HFFc6 (cell line): ENCODE data around the gene AOPEP. TPM values are rescaled to one million over a fixed set of nuclear protein-coding genes. Genes with fewer than 3 reads are reported as not detected.
"Not testable (repeated sequence)": the region's sequence is repeated elsewhere in the genome, so short reads cannot be mapped to it uniquely, and the experiment has no call there.

Experiments
- DNase-seq: peaks from one replicate; pipeline ENCODE4 v3.0.0-alpha.2; 2018
- H3K27ac Mint-ChIP-seq: 2 replicates; pipeline ENCODE4 v1.8.0; 2020; ENCODE audit warnings: mild to moderate bottlenecking, mixed read lengths
- H3K27me3 Mint-ChIP-seq: 2 replicates; pipeline ENCODE4 v1.8.0; 2021; ENCODE audit warnings: mild to moderate bottlenecking, moderate library complexity, mixed read lengths; ENCODE audit not compliant: insufficient read depth
- H3K36me3 Mint-ChIP-seq: 2 replicates; pipeline ENCODE4 v1.8.0; 2021; ENCODE audit warnings: low read depth, mixed read lengths
- H3K4me1 Mint-ChIP-seq: 2 replicates; pipeline ENCODE4 v1.8.0; 2020; ENCODE audit warnings: low read depth, mixed read lengths
- H3K4me3 Mint-ChIP-seq: 2 replicates; pipeline ENCODE4 v1.8.0; 2020; ENCODE audit warnings: mild to moderate bottlenecking, moderate library complexity, mixed read lengths
- H3K9me3 Mint-ChIP-seq: 2 replicates; pipeline ENCODE4 v1.8.0; 2020; ENCODE audit warnings: mild to moderate bottlenecking, mixed read lengths
- CTCF ChIP-seq: fragments of 200-600 bp; sonication (generic); IDR thresholded peaks from 2 replicates; pipeline ENCODE4 v1.5.0; 2021; ENCODE audit warnings: antibody characterized with exemption, mild to moderate bottlenecking
- total RNA-seq, 6 experiments: library from RNA; stranded (reverse); fragmentation: NEBNext Ultra II Directional; extraction: Animal tissue kit (Norgen Biotek cat#: 25700); gene quantifications; 2 replicates in 1 of 6; 3 replicates in 5 of 6; pipeline ENCODE4 v1.2.3, GENCODE V29; 2021

Gene AOPEP
- total RNA-seq, 6 experiments from 2014 or later, result 32.2 to 46.6 (median 36.3) TPM

DNA sequence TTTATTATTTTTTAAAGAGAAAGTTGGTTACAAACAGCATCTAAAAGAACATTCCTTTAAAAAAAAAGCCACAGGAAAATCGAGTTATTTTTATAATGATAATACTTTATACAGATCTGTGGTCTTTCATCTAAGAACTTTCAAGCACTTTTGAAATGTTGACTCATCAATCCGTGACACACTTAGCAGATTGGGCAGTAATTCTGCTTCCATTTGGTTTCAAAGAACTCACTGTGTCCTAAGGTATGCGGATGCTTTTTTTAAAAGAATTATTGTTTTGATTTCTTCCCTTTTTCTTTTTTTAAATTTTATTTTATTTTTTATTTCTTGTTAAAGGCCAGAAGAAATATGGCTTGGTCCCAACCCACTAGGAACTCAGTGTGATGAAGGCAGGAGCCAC is 147.8 kb downstream of the AOPEP start:
- Mint-ChIP-seq H3K27ac (peak overlapping the region; percentile 67), H3K4me1 (peaks cover 81% of the 10 kb centered on the region), H3K36me3 (peaks cover 26% of the 10 kb centered on the region), H3K4me3 (peak overlapping the region; percentile 28; the same call in 1 of the 2 replicates), H3K9me3 (peaks cover 6% of the 10 kb centered on the region), H3K27me3 (no peaks in the 10 kb centered on the region; the same call in 1 of the 2 replicates)
- TF ChIP-seq CTCF, result no peak
- DNase-seq, result peak; percentile 73

DNA sequence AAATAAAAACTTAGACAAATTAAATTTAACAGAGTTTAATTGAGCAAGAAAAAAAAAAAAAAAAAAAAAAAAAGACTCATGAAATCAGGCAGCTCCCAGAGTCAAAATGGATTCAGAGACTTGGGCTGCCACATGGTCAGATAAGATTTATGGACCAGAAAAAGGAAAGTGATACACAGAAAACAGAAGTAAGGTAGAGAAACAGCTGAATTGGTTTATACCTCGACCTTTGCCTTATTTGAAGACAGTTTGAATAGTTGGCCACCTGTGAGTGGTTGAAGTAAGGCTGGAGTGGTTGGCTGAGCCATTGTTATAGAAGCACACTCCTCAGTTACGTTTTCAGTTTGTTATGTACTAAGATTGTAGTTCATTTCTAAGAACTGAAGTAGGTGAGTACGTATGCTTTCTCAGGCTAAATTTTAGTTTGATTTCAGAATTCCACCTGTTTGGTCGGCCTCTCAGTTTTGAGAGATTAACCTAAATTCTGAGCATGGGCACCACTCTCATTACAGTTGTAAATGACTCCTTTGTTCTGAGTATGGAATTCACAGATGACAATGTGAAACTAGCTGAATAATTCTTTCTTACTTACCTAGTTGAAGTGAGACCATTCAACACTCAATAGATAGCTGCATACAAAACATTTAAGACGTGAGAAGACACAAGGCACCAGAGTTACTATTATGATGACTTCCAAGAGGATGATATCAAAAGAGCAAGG is 149.0 kb downstream of the AOPEP start:
- H3K36me3 Mint-ChIP-seq, result peaks cover 26% of the 10 kb centered on the region
- peak overlapping the region; percentile 3; the same call in 1 of the 2 replicates for H3K27ac Mint-ChIP-seq
- TF ChIP-seq CTCF, result no peak
- H3K4me1 Mint-ChIP-seq, result peaks cover 72% of the 10 kb centered on the region
- H3K27me3 Mint-ChIP-seq, result no peaks in the 10 kb centered on the region; the same call in 1 of the 2 replicates
- no peak overlapping the region for H3K4me3 Mint-ChIP-seq
- peaks cover 6% of the 10 kb centered on the region for H3K9me3 Mint-ChIP-seq
- no peak for DNase-seq

DNA sequence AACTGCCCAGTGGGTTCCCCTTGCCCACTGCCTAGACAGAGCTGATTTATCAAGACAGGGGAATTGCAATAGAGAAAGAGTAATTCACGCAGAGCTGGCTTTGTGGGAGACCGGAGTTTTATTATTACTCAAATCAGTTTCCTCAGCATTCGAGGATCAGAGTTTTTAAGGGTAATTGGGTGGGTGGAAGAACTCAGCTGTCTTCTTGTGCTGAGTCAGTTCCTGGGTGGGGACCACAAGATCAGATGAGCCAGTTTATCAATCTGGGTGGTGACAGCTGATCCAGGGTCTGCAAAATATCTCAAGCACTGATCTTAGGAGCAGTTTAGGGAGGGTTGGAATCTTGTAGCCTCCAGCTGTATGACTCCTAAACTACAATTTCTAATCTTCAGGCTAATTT is 152.3 kb downstream of the AOPEP start:
- H3K27ac Mint-ChIP-seq, result peak overlapping the region; percentile 82
- H3K4me3 Mint-ChIP-seq, result peak overlapping the region; percentile 63
- not testable (repeated sequence) for DNase-seq, H3K9me3 Mint-ChIP-seq, H3K27me3 Mint-ChIP-seq
- H3K36me3 Mint-ChIP-seq, result peaks cover 14% of the 10 kb centered on the region
- peaks cover 66% of the 10 kb centered on the region for H3K4me1 Mint-ChIP-seq

DNA sequence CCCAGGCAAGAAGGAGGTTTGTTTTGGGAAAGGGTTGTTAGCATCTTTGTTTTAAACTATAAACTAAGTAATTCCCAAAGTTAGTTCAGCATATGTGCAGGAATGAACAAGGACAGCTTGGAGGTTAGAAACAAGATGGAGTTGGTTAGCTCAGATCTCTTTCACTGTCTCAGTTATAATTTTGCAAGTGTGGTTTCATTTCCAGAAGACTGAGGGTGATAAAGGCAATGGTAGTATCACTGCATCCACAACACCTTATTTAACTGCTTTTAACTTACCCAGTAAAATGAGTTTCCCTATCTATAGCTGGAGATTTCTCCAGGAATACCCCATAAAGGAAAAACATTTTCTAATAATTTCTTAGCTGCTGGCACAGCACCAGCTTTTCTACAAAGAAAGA is 152.7 kb downstream of the AOPEP start:
- peak overlapping the region; percentile 82 for H3K27ac Mint-ChIP-seq

GRCh38 chr9:94881023-94881422 is 154.5 kb downstream of the AOPEP start:
- peak overlapping the region; percentile 25 for H3K27ac Mint-ChIP-seq
- DNase-seq, result peak; percentile 20
- H3K27me3 Mint-ChIP-seq, result no peaks in the 10 kb centered on the region
- peaks cover 58% of the 10 kb centered on the region for H3K4me1 Mint-ChIP-seq
- H3K36me3 Mint-ChIP-seq, result peaks cover 8% of the 10 kb centered on the region
- no peak for TF ChIP-seq CTCF
- no peak overlapping the region for H3K4me3 Mint-ChIP-seq
- peaks cover 6% of the 10 kb centered on the region for H3K9me3 Mint-ChIP-seq

More for the DNA sequence above, 152.7 kb downstream of the AOPEP start:
- Mint-ChIP-seq H3K9me3 (peaks cover 6% of the 10 kb centered on the region), H3K36me3 (peaks cover 14% of the 10 kb centered on the region), H3K4me3 (peak overlapping the region; percentile 63), H3K27me3 (no peaks in the 10 kb centered on the region), H3K4me1 (peaks cover 63% of the 10 kb centered on the region)
- DNase-seq, result no peak
- no peak for TF ChIP-seq CTCF

- TF ChIP-seq CTCF, result no peak
- DNase-seq, result no peak
- Mint-ChIP-seq H3K27me3 (no peaks in the 10 kb centered on the region), H3K9me3 (peaks cover 6% of the 10 kb centered on the region), H3K27ac (peak overlapping the region; percentile 25; the same call in 1 of the 2 replicates), H3K4me1 (peaks cover 58% of the 10 kb centered on the region), H3K4me3 (no peak overlapping the region), H3K36me3 (peaks cover 7% of the 10 kb centered on the region; the same call in 1 of the 2 replicates)
Measured at GRCh38 chr9:94881454-94881853, 155.0 kb downstream of the AOPEP start.
